Heart right ventricle (tissue), 16 donors: ENCODE measurements around the gene ACSF3. TPM values are rescaled to one million over a fixed set of nuclear protein-coding genes. Genes with fewer than 3 reads are reported as not detected.
"Not testable (repeated sequence)": the region's sequence is repeated elsewhere in the genome, so short reads cannot be mapped to it uniquely, and the experiment has no call there.

Experiments used
- ATAC-seq, 8 donors: fragments of 200-7000 bp; cut with Tn5 transposase; one replicate each; pipeline ENCODE4 v1.9.1; 2020; ENCODE audit warnings: mild to moderate bottlenecking in 8 of 8, moderate library complexity in 8 of 8, moderate number of reproducible peaks in 1 of 8
- DNase-seq, 2 donors: peaks; one replicate each; pipeline ENCODE4 v3.0.0-alpha.2; 2020
- H3K27ac ChIP-seq, 10 donors: fragments of 200-600 bp; sonication (generic) in 2 of 10; one replicate each; pipeline versions ENCODE4 v1.5.0 to v1.8.0; 2020 to 2022; ENCODE audit warnings: mild to moderate bottlenecking in 3 of 10
- H3K27me3 ChIP-seq, 7 donors: fragments of 200-600 bp; one replicate each; pipeline ENCODE4 v1.8.0; 2021 to 2022; ENCODE audit warnings: mild to moderate bottlenecking in 2 of 7
- H3K36me3 ChIP-seq, 9 donors: fragments of 200-600 bp; sonication (generic) in 1 of 9; one replicate each; pipeline versions ENCODE4 v1.5.0 to v1.8.0; 2020 to 2022; ENCODE audit warnings: mild to moderate bottlenecking in 2 of 9
- H3K4me1 ChIP-seq, 9 donors: fragments of 200-600 bp; sonication (generic) in 1 of 9; one replicate each; pipeline versions ENCODE4 v1.5.0 to v1.8.0; 2020 to 2022; ENCODE audit warnings: mild to moderate bottlenecking in 4 of 9
- H3K4me3 ChIP-seq, 10 donors: fragments of 200-600 bp; sonication (generic) in 2 of 10; one replicate each; pipeline versions ENCODE4 v1.5.0 to v1.8.0; 2020 to 2022; ENCODE audit warnings: mild to moderate bottlenecking in 7 of 10, moderate library complexity in 2 of 10
- H3K9me3 ChIP-seq, 11 donors: fragments of 200-600 bp in 10 of 11; sonication (generic) in 2 of 11; one replicate each; pipeline versions ENCODE4 v1.5.0 to v1.8.0; 2013 to 2022; ENCODE audit warnings: mild to moderate bottlenecking in 2 of 11, control low read depth in 1 of 11, moderate library complexity in 1 of 11
- CTCF ChIP-seq, 9 donors: fragments of 200-600 bp; sonication (generic) in 2 of 9; IDR thresholded peaks; one replicate each; pipeline versions ENCODE4 v1.5.0 to v1.8.0; 2021 to 2022; ENCODE audit warnings: antibody characterized with exemption in 9 of 9, mild to moderate bottlenecking in 5 of 9, moderate library complexity in 1 of 9
- WGBS, 2 donors: extraction: QIAGEN DNeasy Blood & Tissue Kit; methylation state at CpG; one replicate each; pipeline ENCODE4 v1.1.7; 2013; ENCODE audit warnings: inconsistent platforms in 1 of 2; 5-methylcytosine and 5-hydroxymethylcytosine counted together
- intact Hi-C, 10 donors: fragments of 100-400 bp; cut with DNase I; formaldehyde crosslinking; loops; one replicate each; pipeline versions ENCODE4 v1.11.1 to v1.14.2; 2022
- polyA plus RNA-seq, 2 donors: library from polyadenylated mRNA; stranded (reverse); fragments of 200-250 nt; gene quantifications; one replicate each; pipeline ENCODE4 v1.2.3, GENCODE V29; 2013
- total RNA-seq, 10 donors: library from RNA; stranded (reverse); fragmentation: NEBNext Ultra II Directional in 3 of 10; extraction: Animal tissue kit (Norgen Biotek cat#: 25700) in 3 of 10; gene quantifications; one replicate each; pipeline versions ENCODE4 v1.2.1 to v1.2.4, GENCODE V29; 2021 to 2023
- donor health status: Arrhythmogenic right ventricular cardiomyopathy.
- donor health status: ischemic (EF 13 %, LVEDD 7.1; RV severe dilation, severe dysfunction).
- donor health status: healthy with polysubstance abuse.
- donor health status: DM: no; HTN: yes; CAD: no.
- donor health status: DM: no; HTN: no; CAD: no.
- donor health status: ischemic (EF 25% LVEDD 6.9; RV normal size, moderate dysfunction).
- donor health status: ischemic (EF 25% LVEDD 5.7; RV mildly dilated, moderate dysfunction).
- donor health status: healthy.
- donor health status: DM: yes; HTN: yes; CAD: no.
- donor health status: Ischemic cardiomyopathy.
- donor health status: ischemic (EF 35%, LVEDD 5.7; RV mildly dilated, moderate dysfunction).
- donor health status: nonischemic (EF 11% LVEDD 7.7; RV severe dilation, severe dysfunction).
- donor health status: DM: yes; HTN: yes; CAD: no.
- donor health status: PGD.
- donor health status: ischemic (EF 29% LVEDD 5.4; RV normal size, mild dysfunction).
- donor health status: nonischemic (EF 23%, LVEDD 6.1; RV moderate dilation, normal function).

ACSF3 gene
- total and polyA plus RNA-seq, 12 donors: 11.0 to 36.9 (median 17.8) TPM

GRCh38 chr16:89161763-89162713, 68.4 kb downstream of the ACSF3 start:
- ATAC-seq: no peak
- Histone ChIP-seq H3K9me3 (no peaks in the 10 kb centered on the region), H3K27ac (no peak overlapping the region), H3K4me1 (peaks cover 0 to 4% (median under 1%) of the 10 kb centered on the region in 9 donors), H3K36me3 (no peaks in the 10 kb centered on the region), H3K4me3 (no peak overlapping the region), H3K27me3 (peaks cover 0 to 32% (median 5%) of the 10 kb centered on the region in 7 donors)
- intact Hi-C loops: loop anchor here in 6 of 10 donors (5.0 to 10.0 kb wide), 5 partner anchors 217 to 717 kb away; partner anchors contain the start of gene APRT (in 3 of the 6)
- 88 to 89% methylated on average over 40 of the region's 40 CpGs for WGBS, 2 donors
- no peak for DNase-seq
- TF ChIP-seq CTCF (IDR thresholded peaks at IDR 0.05): no peak

GRCh38 chr16:89163297-89163696, 69.6 kb downstream of the ACSF3 start:
- no peaks in the 10 kb centered on the region for H3K9me3 ChIP-seq
- H3K27ac ChIP-seq: no peak overlapping the region
- peaks cover under 1 to 44% (median 17%) of the 10 kb centered on the region in 7 donors for H3K27me3 ChIP-seq
- ATAC-seq: no peak
- H3K4me3 ChIP-seq: no peak overlapping the region
- WGBS, 2 donors: 85 to 86% methylated on average over 9 of the region's 9 CpGs
- H3K4me1 ChIP-seq: peaks cover 0 to 9% (median 7%) of the 10 kb centered on the region in 9 donors
- no peak for DNase-seq
- H3K36me3 ChIP-seq: no peaks in the 10 kb centered on the region
- TF ChIP-seq CTCF (IDR thresholded peaks at IDR 0.05): no peak
- intact Hi-C loops: loop anchor here in 6 of 10 donors (5.0 to 10.0 kb wide), 5 partner anchors 218 to 718 kb away; partner anchors contain the start of gene APRT (in 3 of the 6)

GRCh38 chr16:89164436-89164835, 70.8 kb downstream of the ACSF3 start:
- Histone ChIP-seq H3K27ac (no peak overlapping the region), H3K4me3 (no peak overlapping the region), H3K36me3 (no peaks in the 10 kb centered on the region), H3K4me1 (peaks cover 0 to 9% (median 7%) of the 10 kb centered on the region in 9 donors), H3K27me3 (peaks cover 9 to 56% (median 29%) of the 10 kb centered on the region in 7 donors), H3K9me3 (no peaks in the 10 kb centered on the region)
- intact Hi-C loops: loop anchor here in 6 of 10 donors (2.0 to 10.0 kb wide), 6 partner anchors 220 to 720 kb away; partner anchors contain the start of gene APRT (in 3 of the 6)
- no peak for TF ChIP-seq CTCF (IDR thresholded peaks at IDR 0.05)
- DNase-seq (no peak), ATAC-seq (no peak)
- 55 to 57% methylated on average over 15 of the region's 15 CpGs for WGBS, 2 donors

- H3K27ac ChIP-seq: no peak overlapping the region
- no peak overlapping the region for H3K4me3 ChIP-seq
- 81 to 84% methylated on average over 20 of the region's 20 CpGs for WGBS, 2 donors
- TF ChIP-seq CTCF (IDR thresholded peaks at IDR 0.05): no peak
- DNase-seq: no peak
- ATAC-seq: no peak
- peaks cover 14 to 62% (median 35%) of the 10 kb centered on the region in 7 donors for H3K27me3 ChIP-seq
- H3K4me1 ChIP-seq: peaks cover 0 to 9% (median 7%) of the 10 kb centered on the region in 9 donors
- intact Hi-C loops: loop anchor here (2.0 to 10.0 kb wide), 9 partner anchors 220 to 723 kb away; partner anchors contain the start of gene APRT (in 3 of the 10)
- no peaks in the 10 kb centered on the region for H3K9me3 ChIP-seq
- H3K36me3 ChIP-seq: no peaks in the 10 kb centered on the region
These were observed 71.4 kb downstream of the ACSF3 start for GRCh38 chr16:89164847-89165680.

GRCh38 chr16:89165681-89165979, 72.0 kb downstream of the ACSF3 start:
- H3K4me3 ChIP-seq, H3K27ac ChIP-seq, H3K9me3 ChIP-seq, ATAC-seq, DNase-seq, H3K36me3 ChIP-seq: not testable (repeated sequence)
- H3K4me1 ChIP-seq: peaks cover 0 to 12% (median 9%) of the 10 kb centered on the region in 9 donors
- peaks cover 14 to 68% (median 41%) of the 10 kb centered on the region in 7 donors for H3K27me3 ChIP-seq
- WGBS, 2 donors: 73 to 75% methylated on average over 10 of the region's 10 CpGs
- intact Hi-C loops: loop anchor here (2.0 to 10.0 kb wide), 9 partner anchors 221 to 723 kb away; partner anchors contain the start of gene APRT (in 3 of the 10)
